Measurements from ENCODE around the gene FNBP1L.

The FNBP1L gene

DNA sequence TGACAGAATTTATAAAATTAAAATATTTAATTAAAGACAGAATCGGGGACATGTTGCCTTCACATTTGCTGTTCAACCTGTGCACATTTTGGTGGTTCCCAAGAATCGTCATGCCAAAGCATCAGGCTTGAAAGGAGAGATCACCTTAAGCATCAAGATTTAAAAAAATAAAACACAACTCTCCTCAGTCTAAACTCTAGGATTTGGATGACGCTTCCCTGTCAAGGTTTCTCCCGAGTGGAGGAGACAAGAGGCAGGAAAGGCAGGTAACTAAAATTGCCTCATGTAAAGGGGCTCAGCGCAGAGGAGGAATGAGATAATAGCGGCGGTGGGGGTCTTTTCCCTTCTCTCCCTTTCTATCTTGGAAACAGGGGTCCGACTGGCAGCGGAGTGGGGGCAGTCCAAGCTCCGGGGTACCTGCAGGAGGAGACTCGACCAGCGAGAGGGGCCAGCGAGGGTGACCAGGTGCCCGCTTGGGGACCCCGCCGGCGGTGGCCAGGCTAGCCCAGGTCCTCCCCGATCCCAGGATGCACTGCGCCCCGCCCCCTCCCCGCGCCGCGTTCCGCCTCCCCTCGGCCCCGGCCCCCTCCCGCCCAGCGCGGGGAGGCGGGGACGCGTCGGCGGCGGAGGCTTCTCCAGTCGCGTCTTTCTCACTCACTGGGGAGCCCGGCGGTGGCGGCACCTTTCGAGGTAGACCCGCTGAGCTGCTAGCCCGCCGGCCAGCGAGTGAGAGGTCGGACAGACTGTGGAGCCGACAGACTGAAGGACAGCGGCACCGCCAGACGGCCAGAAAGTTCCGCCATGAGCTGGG is at the start of gene FNBP1L:
Gene FNBP1L, plus strand, starts transcription at position 638 of the 811 bp plus-strand sequence. Its CDS starts 164 bp downstream, at position 802.
- peak; percentile 42 for DNase-seq (ENCODE audit: low read depth)

DNA sequence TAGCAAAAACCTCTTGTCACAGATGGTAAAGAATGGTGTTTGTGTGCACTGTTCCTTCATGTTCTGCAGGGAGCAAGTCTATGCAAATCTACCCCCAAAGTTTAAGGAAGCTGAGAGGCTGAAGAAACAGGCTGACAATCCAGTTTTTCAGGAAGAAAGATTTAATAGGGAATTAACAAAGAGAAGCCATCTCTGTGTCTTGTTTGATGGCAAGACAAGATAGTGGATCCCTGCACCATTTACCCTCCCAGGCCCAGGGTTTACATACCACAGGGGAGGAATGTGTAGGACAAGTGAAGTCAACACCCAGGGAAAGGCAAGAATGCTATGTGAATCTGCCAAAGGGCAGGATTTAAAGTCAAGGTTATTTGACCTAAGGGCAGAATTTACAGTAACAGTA is 48.1 kb upstream of the FNBP1L start:
- no peak for DNase-seq (ENCODE audit: low read depth)

DNA sequence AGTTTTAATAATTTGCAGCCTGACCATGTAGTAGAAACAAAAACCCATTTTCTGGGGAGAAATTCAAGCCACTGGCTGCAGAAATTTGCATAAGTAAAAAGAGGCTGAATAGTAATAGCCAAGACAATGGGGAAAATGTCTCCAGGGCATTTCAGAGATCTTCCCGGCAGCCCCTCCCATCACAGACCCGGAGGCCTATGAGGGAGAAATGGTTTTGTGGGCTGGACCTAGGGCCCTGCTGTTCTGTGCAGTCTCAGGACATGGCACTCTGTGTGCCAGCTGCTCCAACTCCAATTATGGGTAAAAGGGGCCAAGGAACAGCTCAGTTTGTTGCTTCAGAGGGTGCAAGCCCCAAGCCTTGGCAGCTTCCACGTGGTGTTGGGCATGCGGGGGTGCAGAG is 39.7 kb upstream of the FNBP1L start:
- DNase-seq (ENCODE audit: low read depth): no peak

DNA sequence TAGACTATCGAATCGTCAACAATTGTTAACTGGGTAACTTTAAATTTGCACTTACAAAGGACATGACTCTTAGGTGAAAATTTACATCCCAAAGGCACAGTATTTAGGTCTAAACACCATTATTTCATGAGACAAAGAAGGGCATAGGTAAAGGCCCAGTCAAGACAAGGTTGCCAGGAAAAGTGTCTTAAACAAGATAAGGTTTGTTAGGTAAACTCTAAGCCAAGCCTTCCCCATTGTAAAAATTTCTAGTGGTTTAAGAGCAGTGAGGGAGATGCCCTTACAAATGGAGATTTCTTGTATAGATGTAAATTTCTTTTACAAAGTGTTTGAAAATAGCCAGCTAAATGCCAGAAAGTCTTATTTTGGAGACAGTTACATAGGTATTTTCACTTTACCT is 36.9 kb upstream of the FNBP1L start:
- DNase-seq (ENCODE audit: low read depth): no peak

DNA sequence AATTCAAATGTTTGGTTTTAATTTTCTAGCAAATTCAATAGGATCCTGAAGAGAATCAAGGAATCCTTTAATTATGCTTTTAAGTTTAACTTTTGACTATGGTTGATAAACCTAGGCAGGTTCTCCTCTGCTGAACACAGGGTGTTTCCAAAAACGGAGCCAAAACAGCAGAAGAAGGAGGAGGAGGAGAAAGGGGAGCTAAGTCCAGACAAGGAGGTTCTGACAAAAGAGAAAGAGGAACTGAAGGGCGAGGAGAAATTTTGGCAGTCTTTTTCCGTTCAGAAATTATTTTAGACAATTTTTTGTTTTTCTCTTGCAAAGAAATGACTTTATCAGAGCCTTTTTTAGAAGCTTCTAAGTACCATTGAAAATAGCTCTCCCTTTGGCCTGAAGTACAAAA is 33.2 kb upstream of the FNBP1L start:
- DNase-seq (ENCODE audit: low read depth): no peak

DNA sequence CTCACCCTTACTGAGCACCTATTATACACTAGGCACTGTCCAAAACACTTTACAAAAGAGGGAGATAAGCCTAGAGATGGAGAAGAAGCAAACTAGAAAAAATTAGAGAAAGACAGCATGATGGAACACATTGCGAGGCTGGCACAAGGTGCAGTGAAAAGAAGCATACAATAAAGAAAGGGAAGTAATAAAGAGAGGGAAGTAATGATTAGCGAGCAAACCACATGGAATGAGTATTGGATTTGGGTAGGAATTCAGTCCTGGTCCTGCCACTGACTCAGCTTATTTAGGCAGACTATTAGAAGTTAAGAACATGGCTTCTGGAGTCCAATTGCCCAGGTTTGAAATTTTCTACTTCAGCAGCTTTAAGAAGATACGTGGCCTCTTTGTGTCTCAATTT is 32.6 kb upstream of the FNBP1L start:
- DNase-seq (ENCODE audit: low read depth): no peak

DNA sequence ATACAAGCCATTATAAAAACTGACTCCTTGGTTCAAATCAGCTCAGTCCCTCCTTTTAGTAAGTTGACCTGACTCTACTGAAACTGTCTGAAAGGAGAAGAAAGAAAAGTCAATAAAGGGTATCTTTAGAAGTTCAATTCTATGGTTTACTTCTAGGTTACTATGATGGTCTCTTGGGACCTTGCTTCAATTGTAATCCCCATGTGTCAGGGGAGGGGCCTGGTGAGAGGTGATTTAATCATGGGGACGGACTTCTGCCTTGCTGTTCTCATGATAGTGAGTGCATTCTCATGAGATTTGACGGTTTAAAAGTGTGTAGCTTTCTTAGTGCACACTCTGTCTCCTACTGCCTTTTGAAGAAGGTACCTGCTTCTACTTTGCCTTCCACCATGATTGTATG is 31.7 kb upstream of the FNBP1L start:
- DNase-seq (ENCODE audit: low read depth): no peak

DNA sequence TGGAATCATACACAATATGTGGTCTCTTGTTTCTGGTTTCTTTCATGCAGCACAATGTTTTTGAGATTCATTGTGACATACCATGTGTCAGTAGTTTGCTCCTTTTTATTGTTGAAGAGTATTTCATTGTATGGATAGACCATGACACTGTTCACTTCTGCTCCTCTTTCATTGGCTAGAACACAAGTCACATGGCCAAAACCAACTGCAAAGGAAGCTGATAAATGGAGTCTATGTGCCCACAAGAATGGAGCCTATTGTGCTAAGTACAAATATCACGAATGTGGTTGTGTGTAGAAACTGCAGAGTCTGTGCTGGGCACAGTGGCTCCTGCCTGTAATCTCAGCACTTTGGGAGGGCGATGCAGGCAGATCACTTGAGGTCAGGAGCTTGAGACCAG is 28.6 kb upstream of the FNBP1L start:
- DNase-seq (ENCODE audit: low read depth): no peak

DNA sequence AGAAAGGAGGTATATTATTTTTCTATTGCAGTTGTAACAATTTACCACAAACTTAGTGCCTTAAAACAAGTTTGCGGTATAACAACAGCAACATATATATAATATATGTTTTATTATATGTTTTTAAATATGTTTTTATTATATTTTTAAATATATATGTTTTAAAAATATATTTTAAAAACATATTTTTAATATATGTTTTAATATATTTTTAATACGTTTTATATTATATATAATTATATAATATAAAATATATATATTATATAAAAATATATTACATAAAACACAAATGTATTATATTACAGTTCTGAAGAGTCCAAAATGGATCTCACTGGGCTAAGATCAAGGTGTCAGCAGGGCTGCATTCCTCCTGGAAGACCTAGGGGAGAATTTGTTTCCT is 27.5 kb upstream of the FNBP1L start:
- no peak for DNase-seq (ENCODE audit: low read depth)

DNA sequence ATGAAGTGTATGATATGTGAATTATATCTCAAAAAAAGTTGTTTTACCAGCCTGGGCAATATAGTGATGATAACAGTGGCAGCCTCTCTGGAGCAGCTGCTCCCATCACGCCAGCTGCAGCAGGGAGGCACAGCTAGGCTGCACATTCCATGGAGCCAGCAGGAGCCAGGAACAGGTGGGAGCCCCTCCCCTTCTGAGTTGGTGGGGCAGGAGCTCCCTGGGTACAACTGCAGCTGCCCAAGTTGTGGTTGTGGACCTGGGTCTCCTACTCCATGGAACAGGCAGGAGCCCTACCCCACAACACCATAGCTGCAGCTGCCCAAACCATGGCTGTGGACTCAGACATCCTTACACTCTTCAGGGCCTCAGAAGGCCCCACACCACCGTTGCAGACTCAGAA is 21.7 kb upstream of the FNBP1L start:
- DNase-seq (ENCODE audit: low read depth): no peak

DNA sequence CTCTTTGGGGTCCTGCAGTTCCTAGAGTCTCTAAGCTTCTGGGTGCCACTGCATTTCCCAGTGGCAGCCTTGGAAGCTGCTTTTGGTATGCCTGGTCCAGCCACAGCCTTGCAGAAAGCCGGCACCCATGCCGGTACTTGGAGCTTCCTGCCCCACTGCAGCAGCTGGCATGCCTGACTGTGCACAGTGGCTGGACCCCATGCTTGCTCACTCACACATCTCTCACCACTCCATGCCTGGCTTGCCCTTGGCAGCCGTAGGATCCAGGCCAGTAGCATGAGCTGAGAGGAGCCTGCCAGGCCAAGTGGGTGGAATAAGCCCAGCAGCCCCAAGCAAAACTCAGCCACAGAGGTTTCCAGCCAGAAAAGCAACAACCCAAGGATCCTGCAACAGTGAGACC is 20.3 kb upstream of the FNBP1L start:
- no peak for DNase-seq (ENCODE audit: low read depth)

DNA sequence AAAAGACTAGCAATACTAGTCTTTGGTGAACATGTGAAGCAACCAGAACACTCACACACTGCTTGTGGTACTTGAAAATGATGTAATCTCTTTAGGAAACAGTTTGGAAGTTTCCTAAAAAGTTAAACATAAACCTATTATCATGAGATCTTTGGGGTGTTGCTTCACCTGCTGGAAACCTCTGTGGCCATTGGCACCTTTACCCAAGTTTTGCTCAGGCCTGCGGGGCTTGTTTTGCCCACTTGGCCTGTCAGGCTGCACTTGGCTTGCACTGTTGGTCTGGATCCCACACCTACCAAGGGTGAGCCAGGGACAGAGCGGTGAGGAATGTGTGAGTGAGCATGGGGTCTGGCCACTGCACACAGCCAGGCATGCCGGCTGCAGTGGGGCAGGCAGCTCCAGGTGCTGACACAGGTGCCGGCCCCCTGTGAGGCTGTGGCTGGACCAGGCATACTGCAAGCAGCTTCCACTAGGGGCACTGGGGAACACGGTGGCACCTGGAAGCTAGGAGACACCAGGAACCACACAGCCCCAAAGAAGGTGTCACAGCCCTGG is 14.4 kb upstream of the FNBP1L start:
- no peak for DNase-seq (ENCODE audit: low read depth)

DNA sequence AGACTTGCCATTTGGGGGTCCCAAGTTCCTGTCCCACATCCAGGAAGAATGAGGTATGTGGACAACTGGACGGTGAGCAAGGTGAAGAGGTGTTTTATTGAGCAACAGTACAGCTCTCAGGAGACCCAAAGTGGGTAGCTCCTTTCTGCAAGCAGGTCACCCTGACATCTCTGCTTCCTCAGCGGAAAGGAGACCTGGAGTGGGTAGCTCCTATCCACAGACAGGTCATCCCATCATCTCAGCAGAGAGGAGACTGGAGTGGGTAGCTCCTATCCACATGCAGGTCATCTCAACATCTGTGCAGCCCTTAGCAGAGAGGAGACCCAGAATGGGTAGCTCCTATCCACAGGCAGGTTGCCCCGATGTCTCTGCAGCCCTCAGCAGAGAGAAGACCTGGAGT is 13.8 kb upstream of the FNBP1L start:
- DNase-seq (ENCODE audit: low read depth): no peak

DNA sequence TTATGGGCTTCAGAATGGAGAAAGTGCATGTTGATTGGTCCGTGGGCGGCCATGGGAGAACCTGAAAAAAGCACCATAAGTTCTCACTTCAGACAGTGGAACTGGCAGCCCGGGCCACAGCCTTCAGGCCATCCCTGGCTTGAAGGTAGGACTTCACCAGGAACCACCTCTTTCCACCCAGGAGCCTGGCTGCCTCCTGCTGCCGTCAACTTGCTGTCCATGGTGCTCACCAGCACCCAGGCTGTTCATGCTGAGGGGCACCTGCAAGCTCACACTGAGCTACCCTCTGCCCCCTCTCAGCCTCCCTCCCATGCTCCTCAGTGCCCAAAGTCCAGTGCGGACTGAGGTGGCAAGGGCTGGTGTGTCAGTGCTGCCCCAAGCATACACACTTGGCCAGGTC is 12.9 kb upstream of the FNBP1L start:
- DNase-seq (ENCODE audit: low read depth): no peak

DNA sequence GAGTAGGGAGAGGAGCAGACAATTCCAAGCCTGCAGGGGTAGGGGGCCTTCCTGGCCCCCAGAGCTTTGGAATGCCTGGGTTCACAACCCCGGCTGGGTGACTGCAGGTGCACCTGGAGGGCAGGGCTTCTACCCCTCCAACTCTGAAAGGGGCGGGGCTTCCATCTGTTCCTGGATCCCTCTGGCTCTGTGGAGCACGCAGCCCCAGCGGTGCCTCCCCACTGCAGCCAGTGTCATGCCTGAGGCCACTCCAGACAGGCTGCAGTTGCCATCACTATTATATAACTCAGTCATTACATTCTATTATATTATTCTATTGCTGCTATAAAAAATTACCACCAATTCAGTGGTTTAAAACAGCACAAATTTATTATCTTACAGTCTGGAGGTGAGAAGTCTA is 12.5 kb upstream of the FNBP1L start:
- DNase-seq (ENCODE audit: low read depth): no peak

DNA sequence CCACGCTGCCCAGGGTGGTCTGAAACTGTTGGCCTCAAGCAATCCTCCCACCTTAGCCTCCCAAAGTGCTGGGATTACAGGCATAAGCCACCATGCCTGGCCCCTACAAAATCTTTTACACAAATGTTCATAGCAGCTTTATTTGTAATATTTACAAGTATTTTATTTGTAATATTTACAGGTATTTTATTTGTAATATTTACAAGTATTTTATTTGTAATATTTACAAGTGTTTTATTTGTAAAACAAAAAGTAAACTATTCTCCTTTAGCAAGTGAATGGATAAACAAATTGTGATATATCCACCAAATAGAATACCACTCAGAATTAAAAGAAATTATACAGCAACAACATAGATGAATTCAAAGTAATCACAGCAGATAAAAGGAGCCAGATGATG is 11.4 kb upstream of the FNBP1L start:
- no peak for DNase-seq (ENCODE audit: low read depth)

DNA sequence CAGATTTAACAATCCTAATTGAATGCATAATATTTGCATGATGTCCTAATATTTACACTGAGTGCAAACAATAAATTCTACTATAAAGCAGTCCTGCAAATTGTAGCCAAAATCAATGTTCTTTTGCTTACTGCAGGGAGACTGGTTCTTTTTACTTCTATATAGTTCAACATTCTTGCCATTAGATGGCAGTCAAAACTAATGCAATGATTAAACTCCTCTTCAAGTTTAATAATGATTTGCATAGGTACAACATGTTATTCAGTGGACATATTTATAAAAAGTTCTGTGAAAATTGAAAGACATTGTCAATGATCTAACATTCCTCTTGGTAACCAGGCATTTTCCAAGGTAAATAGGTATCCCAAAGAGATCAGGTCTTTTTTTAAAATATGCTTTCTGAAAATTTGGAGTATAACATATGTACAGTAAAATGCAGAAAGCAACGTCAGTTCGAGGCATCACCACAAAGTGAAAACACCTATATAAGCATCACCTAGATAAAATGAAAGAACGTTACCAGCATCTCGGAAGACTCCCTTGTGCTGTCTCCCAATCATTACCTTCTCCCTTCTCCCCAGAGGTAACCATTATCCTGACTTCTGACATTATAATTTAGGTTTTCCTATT is 9.8 kb upstream of the FNBP1L start:
- no peak for DNase-seq (ENCODE audit: low read depth)

DNA sequence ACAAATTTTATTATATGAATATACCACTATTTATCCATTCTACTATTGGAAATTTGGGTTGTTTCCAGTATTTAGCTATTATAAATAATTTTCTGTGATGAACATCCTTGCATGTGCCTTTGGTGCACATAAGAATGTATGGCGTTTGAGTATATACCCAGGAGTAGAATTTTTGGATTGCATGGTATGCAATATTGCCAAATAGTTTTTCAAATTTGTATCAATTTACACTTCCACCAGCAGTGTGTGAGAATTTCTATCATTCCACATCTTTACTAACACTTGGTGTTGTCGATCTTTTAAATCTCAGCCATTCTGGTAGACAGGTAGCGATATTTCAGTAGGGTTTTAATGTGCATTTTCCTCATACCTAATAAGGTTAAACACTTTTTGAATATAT is 9.2 kb upstream of the FNBP1L start:
- DNase-seq (ENCODE audit: low read depth): no peak

DNA sequence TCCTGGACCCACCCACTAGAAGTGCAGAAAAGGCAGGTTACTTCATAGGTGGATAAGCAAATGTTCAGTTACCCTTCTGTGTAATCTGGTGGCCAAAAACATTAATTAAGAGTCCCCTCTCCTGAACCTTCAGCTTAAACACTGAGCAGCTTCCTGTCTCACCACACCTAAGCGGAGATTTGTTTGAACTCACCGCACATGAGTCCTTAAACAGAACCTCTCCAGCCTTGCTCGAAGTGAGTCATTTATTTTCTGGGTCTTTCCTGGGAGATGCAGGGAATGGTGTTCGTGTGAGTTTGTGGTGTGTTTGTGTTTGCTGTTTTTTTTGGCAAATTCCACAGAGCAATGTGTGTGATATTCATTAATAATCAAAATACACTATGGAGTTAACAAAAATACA is 7.6 kb upstream of the FNBP1L start:
- no peak for DNase-seq (ENCODE audit: low read depth)

DNA sequence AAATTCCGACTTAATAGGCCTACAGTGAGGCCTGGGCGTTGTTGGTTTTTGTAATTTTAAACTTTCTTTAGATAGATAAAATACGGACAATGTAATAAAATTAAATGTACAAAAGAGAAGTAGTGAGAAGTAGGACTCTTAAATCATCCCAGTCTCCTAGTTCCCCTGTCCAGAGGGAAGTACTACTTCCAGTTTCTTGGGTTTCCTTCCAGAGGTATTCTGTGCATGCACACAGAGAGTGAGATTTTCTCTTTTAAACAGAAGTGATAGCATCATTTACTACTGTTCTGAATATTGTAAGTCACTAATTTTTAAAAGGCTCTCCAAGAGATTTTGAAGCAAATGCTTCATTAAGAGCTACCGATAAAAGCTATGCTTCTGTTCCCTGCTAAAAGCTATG is 7.2 kb upstream of the FNBP1L start:
- DNase-seq (ENCODE audit: low read depth): no peak

DNA sequence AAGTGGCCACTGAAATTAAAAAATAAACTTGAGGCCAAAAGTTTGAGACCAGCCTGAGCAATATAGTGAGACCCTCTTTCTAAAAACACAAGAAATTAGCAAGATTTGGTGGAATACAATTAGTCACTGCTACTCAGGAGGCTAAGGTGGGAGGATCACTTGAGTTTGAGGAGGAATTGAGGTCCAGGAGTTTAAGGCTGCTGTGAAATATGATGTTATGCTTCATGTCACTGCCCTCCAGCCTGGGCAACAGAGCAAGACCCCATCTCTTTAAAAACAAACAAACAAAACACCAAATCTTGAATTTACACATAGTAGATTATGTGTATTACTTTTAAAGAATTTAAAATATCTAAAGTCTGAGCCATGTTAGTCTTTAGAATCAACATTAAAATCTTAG is 6.3 kb upstream of the FNBP1L start:
- no peak for DNase-seq (ENCODE audit: low read depth)

DNA sequence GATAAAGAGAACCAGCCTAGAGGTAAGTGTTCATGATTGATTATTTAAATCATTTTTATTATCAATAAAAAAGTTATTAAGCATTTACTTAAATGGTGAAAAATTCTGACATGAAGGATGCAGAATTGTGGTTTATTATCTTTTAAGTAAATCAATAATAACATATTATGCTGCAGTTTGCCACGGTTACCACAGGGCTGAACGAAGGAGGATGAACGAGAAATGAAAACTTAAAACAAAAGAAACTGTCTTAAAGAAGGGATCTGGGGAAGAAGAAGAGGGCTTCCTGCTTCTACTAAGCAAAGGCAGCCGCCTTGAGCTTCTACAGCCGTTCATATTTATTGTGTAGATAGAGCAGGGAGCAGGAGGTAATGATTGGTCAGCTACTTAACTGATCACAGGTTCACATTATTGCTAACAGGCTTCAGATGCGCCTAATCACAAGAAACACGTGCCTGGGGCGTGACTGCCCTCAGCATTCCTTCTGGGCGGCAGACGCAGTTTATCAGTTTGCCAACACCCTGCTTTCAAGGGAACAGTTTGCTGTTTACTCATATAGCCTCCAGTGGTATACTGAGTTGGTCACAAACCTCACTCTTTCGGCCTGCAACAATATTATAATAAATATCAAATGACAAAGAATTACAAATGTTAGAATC is 5.8 kb upstream of the FNBP1L start:
- DNase-seq (ENCODE audit: low read depth): no peak

DNA sequence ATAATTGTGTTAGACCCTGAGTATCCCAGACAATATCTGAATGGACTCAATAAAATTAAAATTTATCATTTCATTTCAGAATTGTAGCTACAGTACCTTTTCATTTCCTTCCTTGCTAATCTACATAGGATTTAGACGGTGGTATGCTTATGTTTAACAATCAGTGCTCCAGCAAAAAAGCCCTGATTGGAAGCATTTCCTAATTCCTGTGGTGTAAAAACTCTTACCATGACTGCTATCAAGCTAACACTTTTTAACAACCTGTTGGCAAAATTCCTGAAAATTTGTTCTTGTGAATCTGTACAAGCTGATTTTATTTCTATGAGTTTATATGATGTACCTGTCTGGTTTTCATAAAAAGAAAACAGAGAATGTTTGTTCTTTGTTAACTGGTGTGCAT is 5.2 kb upstream of the FNBP1L start:
- no peak for DNase-seq (ENCODE audit: low read depth)

All from activated T-cell treated with anti-CD3 and anti-CD28 coated beads for 1 hour (primary cell).